ENCODE results near the gene HYI.

The HYI gene

DNA sequence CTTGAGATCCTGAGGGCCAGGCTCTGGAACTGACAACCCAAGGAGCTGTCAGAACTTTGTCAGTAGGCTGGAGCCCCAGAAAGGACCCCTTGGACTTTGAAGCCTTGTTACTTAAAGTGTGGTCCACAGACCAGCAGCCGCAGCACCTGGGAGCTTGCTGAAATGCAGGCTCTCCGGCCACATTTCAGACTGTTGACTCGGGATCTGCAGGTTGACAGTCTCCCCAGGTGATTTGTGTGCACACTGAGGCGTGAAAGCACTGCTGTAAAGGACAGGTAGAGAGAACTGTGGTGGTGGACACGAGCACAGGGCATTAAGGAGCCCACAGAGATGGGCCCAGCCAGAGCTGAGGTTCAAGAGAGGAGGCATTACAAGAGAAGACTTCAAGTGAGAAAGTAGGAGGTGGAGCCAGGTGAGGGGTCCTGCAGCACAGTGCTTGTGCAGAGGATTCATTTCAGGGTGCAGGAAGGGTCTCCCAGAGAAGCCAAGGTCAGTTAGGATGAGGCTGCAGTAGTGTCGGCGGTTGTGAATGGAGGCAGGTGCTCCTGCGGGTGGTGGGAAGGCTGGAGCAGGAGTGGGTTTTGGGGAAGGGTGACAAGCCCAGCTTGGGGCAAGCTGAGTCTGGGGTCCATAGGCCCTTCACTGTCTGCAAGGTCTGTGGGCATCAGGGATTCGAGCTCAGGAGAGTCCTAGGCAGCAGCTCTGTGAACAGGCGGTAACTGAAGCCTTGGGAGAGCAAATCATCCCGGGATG is 4.6 kb downstream of the HYI start:
- TF ChIP-seq POLR2AphosphoS5 (IDR thresholded peaks at IDR 0.05; ENCODE audit: low read depth) (no peak), SPI1 (IDR thresholded peaks at IDR 0.05; ENCODE audit: borderline replicate concordance, low read depth) (no peak), GABPA (IDR thresholded peaks at IDR 0.05; ENCODE audit: low read depth) (no peak), CTCF (IDR thresholded peaks at IDR 0.05; ENCODE audit: insufficient read depth, low read length) (no peak)
- TF ChIP-seq, protein P1, sequence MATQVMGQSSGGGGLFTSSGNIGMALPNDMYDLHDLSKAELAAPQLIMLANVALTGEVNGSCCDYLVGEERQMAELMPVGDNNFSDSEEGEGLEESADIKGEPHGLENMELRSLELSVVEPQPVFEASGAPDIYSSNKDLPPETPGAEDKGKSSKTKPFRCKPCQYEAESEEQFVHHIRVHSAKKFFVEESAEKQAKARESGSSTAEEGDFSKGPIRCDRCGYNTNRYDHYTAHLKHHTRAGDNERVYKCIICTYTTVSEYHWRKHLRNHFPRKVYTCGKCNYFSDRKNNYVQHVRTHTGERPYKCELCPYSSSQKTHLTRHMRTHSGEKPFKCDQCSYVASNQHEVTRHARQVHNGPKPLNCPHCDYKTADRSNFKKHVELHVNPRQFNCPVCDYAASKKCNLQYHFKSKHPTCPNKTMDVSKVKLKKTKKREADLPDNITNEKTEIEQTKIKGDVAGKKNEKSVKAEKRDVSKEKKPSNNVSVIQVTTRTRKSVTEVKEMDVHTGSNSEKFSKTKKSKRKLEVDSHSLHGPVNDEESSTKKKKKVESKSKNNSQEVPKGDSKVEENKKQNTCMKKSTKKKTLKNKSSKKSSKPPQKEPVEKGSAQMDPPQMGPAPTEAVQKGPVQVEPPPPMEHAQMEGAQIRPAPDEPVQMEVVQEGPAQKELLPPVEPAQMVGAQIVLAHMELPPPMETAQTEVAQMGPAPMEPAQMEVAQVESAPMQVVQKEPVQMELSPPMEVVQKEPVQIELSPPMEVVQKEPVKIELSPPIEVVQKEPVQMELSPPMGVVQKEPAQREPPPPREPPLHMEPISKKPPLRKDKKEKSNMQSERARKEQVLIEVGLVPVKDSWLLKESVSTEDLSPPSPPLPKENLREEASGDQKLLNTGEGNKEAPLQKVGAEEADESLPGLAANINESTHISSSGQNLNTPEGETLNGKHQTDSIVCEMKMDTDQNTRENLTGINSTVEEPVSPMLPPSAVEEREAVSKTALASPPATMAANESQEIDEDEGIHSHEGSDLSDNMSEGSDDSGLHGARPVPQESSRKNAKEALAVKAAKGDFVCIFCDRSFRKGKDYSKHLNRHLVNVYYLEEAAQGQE (IDR thresholded peaks at IDR 0.05; ENCODE audit: insufficient replicate concordance, low read depth): no peak

GRCh38 chr1:43447891-43448708 is 5.6 kb downstream of the HYI start:
- H3K27ac ChIP-seq (replicated peaks): no peak overlapping the region
- TF ChIP-seq, protein P1 (IDR thresholded peaks at IDR 0.05; ENCODE audit: insufficient replicate concordance, low read depth): no peak
- TF ChIP-seq CTCF (IDR thresholded peaks at IDR 0.05; ENCODE audit: insufficient read depth, low read length) (no peak), GABPA (IDR thresholded peaks at IDR 0.05; ENCODE audit: low read depth) (no peak), SPI1 (IDR thresholded peaks at IDR 0.05; ENCODE audit: borderline replicate concordance, low read depth) (no peak), POLR2AphosphoS5 (IDR thresholded peaks at IDR 0.05; ENCODE audit: low read depth) (no peak)

More for the DNA sequence above, 4.6 kb downstream of the HYI start:
- Histone ChIP-seq H3K4me3 (replicated peaks; ENCODE audit: insufficient read depth, low read length) (no peak overlapping the region), H3K27ac (replicated peaks) (no peak overlapping the region), H3K27me3 (ENCODE audit: insufficient read depth, poor library complexity, severe bottlenecking) (no peaks in the 10 kb centered on the region)
- no peak for DNase-seq (ENCODE audit: low read depth in 1 of 2, low spot score in 1 of 2)

GRCh38 chr1:43446881-43447835 is 6.6 kb downstream of the HYI start:
- Histone ChIP-seq H3K27ac (replicated peaks) (no peak overlapping the region), H3K27me3 (ENCODE audit: insufficient read depth, poor library complexity, severe bottlenecking) (no peaks in the 10 kb centered on the region), H3K4me3 (replicated peaks; ENCODE audit: insufficient read depth, low read length) (no peak overlapping the region)
- no peak for DNase-seq (ENCODE audit: low read depth in 1 of 2, low spot score in 1 of 2)
- TF ChIP-seq SPI1 (IDR thresholded peaks at IDR 0.05; ENCODE audit: borderline replicate concordance, low read depth) (no peak), POLR2AphosphoS5 (IDR thresholded peaks at IDR 0.05; ENCODE audit: low read depth) (no peak), CTCF (IDR thresholded peaks at IDR 0.05; ENCODE audit: insufficient read depth, low read length) (no peak), GABPA (IDR thresholded peaks at IDR 0.05; ENCODE audit: low read depth) (no peak)
- TF ChIP-seq, protein P1 (IDR thresholded peaks at IDR 0.05; ENCODE audit: insufficient replicate concordance, low read depth): no peak

More at GRCh38 chr1:43447891-43448708, 5.6 kb downstream of the HYI start:
- Histone ChIP-seq H3K4me3 (replicated peaks; ENCODE audit: insufficient read depth, low read length) (no peak overlapping the region), H3K27me3 (ENCODE audit: insufficient read depth, poor library complexity, severe bottlenecking) (no peaks in the 10 kb centered on the region)
- no peak for DNase-seq (ENCODE audit: low read depth in 1 of 2, low spot score in 1 of 2)
